Heart left ventricle (tissue), 13 donors: ENCODE results near the gene LILRA6.
"Not testable (repeated sequence)": the region's sequence is repeated elsewhere in the genome, so short reads cannot be mapped to it uniquely, and the experiment has no call there.

Experiments used
- CTCF ChIP-seq, 12 donors: fragments of 200-600 bp; sonication (generic) in 4 of 12; IDR thresholded peaks; one replicate each; pipeline versions ENCODE4 v1.5.0 to v1.8.0; 2018 to 2022; ENCODE audit warnings: antibody characterized with exemption in 12 of 12, mild to moderate bottlenecking in 5 of 12
- POLR2A ChIP-seq, 2 donors: fragments of 450-650 bp; IDR thresholded peaks; one replicate each; pipeline ENCODE4 v1.6.1; 2017; ENCODE audit warnings: antibody characterized with exemption in 2 of 2, mild to moderate bottlenecking in 2 of 2, moderate library complexity in 2 of 2
- donor health status: ischemic (EF 13 %, LVEDD 7.1; RV severe dilation, severe dysfunction).
- donor health status: DM: no; HTN: yes; CAD: no.
- donor health status: DM: no; HTN: no; CAD: no.
- donor health status: ischemic (EF 25% LVEDD 6.9; RV normal size, moderate dysfunction).
- donor health status: ischemic (EF 25% LVEDD 5.7; RV mildly dilated, moderate dysfunction).
- donor health status: ischemic (EF 35%, LVEDD 5.7; RV mildly dilated, moderate dysfunction).
- donor health status: nonischemic (EF 11% LVEDD 7.7; RV severe dilation, severe dysfunction).
- donor health status: DM: yes; HTN: yes; CAD: no.
- donor health status: PGD.
- donor health status: ischemic (EF 29% LVEDD 5.4; RV normal size, mild dysfunction).
- donor health status: nonischemic (EF 23%, LVEDD 6.1; RV moderate dilation, normal function).

GRCh38 chr19:54278571-54279195 is 36.1 kb upstream of the LILRA6 start:
- TF ChIP-seq CTCF, POLR2A (IDR thresholded peaks at IDR 0.05): not testable (repeated sequence)
